ENCODE data around the gene RAD21L1.

Gene RAD21L1

GRCh38 chr20:1199212-1199873 lies 26.5 kb upstream of the RAD21L1 start:
- no peak overlapping the region for H3K4me3 ChIP-seq (ENCODE audit: low read depth, low read length)
- no peak for TF ChIP-seq CTCF (IDR thresholded peaks at IDR 0.05; ENCODE audit: low read depth, low read length)

GRCh38 chr20:1199964-1200363 lies 25.9 kb upstream of the RAD21L1 start:
- H3K4me3 ChIP-seq (ENCODE audit: low read depth, low read length), result no peak overlapping the region
- no peak for TF ChIP-seq CTCF (IDR thresholded peaks at IDR 0.05; ENCODE audit: low read depth, low read length)

GRCh38 chr20:1202762-1203504 lies 22.9 kb upstream of the RAD21L1 start, which contains the start of gene C20orf202:
Gene C20orf202 (plus strand): TSS chr20:1203454. CDS start chr20:1203586, 132 bp downstream.
- TF ChIP-seq CTCF (IDR thresholded peaks at IDR 0.05; ENCODE audit: low read depth, low read length), result no peak

GRCh38 chr20:1203630-1204029 lies 22.2 kb upstream of the RAD21L1 start:
- TF ChIP-seq CTCF (IDR thresholded peaks at IDR 0.05; ENCODE audit: low read depth, low read length), result no peak
- H3K4me3 ChIP-seq (ENCODE audit: low read depth, low read length), result no peak overlapping the region

More at GRCh38 chr20:1202762-1203504, 22.9 kb upstream of the RAD21L1 start, which contains the start of gene C20orf202:
- H3K4me3 ChIP-seq (ENCODE audit: low read depth, low read length), result no peak within 1 kb of the TSS

GRCh38 chr20:1204113-1204512 lies 21.7 kb upstream of the RAD21L1 start:
- TF ChIP-seq CTCF (IDR thresholded peaks at IDR 0.05; ENCODE audit: low read depth, low read length), result no peak
- no peak overlapping the region for H3K4me3 ChIP-seq (ENCODE audit: low read depth, low read length)

GRCh38 chr20:1204576-1204975 lies 21.3 kb upstream of the RAD21L1 start:
- no peak for TF ChIP-seq CTCF (IDR thresholded peaks at IDR 0.05; ENCODE audit: low read depth, low read length)
- H3K4me3 ChIP-seq (ENCODE audit: low read depth, low read length), result no peak overlapping the region

- no peak for TF ChIP-seq CTCF (IDR thresholded peaks at IDR 0.05; ENCODE audit: low read depth, low read length)
- H3K4me3 ChIP-seq (ENCODE audit: low read depth, low read length), result no peak overlapping the region
Observed at GRCh38 chr20:1205802-1206201, 20.0 kb upstream of the RAD21L1 start.
